ENCODE measurements around the gene GAST. TPM values are rescaled to one million over a fixed set of nuclear protein-coding genes. Genes with fewer than 3 reads are reported as not detected.

GAST gene
- total and polyA plus RNA-seq, 2 experiments from 2014 or later: not detected

- no peak for TF ChIP-seq ZNF462 (CRISPR knock-in tag; IDR thresholded peaks at IDR 0.05)
- TF ChIP-seq ZNF331 (CRISPR knock-in tag; IDR thresholded peaks at IDR 0.05; ENCODE audit: low read depth): no peak
- TF ChIP-seq REST (IDR thresholded peaks at IDR 0.05; ENCODE audit: unreplicated experiment): no peak
- TF ChIP-seq POLR2AphosphoS5 (IDR thresholded peaks at IDR 0.05; ENCODE audit: low read depth): no peak
- no peak for TF ChIP-seq EZH2 (IDR thresholded peaks at IDR 0.05; ENCODE audit: low read depth, unreplicated experiment)
Observed at GRCh38 chr17:41738801-41739112, 26.6 kb downstream of the GAST start (continued).

Data from GM23338 (cell line).